Activated CD4-positive, alpha-beta T cell treated with anti-CD3 and anti-CD28 coated beads, Interleukin-2, amount 50 U/mL, for 48 hours (primary cell): ENCODE results near the gene SCIN.
"Not testable (repeated sequence)": the region's sequence is repeated elsewhere in the genome, so short reads cannot be mapped to it uniquely, and the experiment has no call there.

Source experiments
- DNase-seq, 2 experiments: peaks; one replicate each; pipeline ENCODE4 v3.0.0-alpha.2; 2020

SCIN gene

DNA sequence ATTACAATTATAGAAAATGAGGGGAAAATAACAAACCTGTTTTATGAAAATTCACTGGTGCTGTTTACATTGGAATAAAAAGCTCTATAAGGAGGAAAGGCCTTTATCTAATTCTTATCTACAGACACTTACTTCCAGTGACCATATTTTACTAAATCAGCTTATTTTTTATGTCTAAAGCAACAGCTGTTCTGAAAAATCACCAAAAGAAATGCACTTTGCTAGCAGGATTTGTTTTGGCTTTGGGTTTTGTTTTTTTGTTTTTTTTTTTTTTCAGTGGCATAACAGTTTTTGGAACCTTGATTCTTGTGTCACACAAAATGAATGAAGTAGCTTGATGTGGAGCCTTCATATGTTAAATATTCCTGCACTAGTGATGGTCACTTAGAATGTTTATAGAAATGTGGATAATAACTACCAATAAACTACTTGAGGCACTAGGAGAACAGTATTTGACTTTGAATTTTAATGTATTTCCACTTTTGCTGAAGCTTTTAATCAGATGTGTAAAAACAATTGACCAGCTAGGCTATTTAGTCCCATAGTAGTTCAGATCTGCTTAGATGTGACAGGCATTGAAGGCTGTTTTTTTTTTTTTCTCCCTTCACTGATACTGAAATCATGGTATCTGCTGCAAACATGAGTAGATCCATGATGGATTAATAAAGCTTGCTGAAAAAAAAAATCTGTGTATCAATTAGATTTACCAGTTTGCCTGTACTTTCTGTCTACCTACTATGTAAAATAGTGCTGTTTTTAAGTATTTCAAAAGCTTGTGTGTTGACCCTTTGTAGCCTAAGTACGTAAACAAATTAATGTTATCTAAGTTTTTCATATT is 119.7 kb downstream of the SCIN start:
- DNase-seq, result no peak

DNA sequence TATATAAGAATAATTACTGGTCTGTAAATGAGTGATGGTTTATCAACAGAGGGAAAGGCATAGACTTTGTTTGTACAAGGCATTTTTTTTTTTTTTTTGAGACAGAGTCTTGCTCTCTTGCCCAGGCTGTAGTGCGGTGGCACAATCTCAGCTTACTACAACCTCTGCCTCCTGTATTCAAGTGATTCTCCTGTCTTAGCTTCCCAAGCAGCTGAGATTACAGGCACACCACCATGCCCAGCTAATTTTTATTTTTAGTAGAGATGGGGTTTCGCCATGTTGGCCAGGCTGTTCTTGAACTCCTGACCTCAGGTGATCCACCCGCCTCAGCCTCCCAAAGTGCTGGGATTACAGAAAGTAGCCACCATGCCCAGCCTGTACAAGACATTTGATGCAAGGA is 120.9 kb downstream of the SCIN start:
- not testable (repeated sequence) for DNase-seq

DNA sequence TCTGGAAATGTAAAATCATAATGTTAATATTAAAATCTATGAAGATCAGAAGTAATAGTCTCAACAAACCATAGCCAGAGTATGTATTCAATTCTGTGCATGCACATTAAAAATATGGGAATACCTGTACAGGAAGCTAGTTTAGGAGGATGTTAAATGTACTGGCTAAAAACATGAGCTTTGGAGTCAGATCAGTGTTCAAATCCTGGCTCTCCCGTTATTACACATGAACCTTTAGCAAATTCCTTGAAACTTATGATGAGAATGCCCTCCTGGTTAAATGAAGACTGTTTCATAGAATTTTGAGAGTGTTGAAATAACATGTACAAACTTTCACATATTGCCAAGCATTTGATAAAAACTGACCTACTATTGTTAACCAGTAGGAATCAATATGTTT is 121.5 kb downstream of the SCIN start:
- DNase-seq, result no peak

DNA sequence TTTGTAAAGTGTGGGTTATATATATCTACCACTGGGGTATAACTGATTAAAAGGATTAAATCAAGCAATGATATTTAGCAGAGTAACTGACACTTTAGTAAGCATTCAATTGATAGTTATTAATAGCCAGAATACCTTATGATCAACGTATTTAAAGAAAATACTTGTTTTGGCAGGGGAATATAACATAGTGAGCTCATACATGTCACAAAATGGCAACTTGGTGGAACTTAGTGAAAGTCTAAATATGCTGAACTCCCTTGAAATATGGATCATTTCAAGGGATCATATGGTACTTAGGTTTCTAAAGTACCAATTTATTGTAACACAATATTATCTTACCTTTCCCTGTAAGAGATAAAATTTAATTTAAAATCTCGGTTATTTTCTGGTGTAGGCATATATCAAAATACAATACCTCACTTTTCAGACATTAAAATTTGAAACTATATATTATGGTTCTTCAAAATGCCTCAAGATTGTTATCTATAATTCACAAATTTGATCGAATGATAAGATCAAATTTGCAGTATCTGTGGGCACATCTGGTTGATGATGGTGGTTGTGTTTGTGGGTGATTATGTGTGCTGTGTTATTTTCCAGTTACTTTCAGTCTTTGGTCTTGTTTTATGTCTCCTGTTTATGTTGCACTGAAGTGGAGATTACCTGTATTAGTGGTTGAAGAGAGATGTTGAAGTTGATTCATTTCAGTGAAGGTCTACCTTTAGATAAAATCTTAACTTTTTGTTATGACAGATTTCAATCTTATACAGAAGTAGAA is 122.1 kb downstream of the SCIN start:
- DNase-seq, result no peak

DNA sequence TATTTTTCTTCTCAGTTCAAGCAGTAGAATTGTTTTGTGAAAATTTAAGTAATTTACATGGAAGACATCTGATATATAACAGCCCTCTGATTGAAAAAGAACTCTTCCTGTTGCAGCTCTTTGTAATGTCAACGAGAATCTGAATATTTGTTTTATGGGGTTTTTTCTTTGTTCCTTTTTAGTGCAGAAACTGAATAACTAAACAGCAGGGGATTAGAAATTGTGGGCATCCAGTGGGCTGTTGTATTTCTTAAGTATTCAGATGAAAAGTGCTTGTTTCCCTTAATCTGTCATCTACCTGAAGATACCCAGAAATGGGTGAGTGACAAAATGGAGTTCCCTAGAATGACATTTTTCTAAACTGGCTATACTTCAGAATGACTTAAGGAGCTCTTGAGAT is 124.3 kb downstream of the SCIN start:
- no peak for DNase-seq

DNA sequence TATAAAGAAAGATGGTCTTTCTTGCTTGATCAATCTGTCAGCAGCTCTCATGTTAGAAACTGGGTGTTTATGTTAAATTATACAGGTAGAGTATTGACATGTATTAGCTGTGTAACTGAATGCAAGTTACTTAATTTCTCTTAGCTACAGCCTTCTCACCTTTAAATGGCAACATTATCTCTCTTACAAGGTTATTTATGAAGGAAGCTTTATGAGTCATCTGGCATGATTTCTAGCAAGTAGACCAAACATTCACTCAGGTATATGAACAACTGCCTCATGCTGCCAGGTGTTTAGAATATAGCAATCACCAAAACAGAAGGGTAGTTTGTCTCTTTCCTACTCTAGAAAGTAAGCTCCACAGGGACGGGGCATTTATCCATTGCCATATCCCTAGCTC is 125.4 kb downstream of the SCIN start:
- DNase-seq, result no peak

DNA sequence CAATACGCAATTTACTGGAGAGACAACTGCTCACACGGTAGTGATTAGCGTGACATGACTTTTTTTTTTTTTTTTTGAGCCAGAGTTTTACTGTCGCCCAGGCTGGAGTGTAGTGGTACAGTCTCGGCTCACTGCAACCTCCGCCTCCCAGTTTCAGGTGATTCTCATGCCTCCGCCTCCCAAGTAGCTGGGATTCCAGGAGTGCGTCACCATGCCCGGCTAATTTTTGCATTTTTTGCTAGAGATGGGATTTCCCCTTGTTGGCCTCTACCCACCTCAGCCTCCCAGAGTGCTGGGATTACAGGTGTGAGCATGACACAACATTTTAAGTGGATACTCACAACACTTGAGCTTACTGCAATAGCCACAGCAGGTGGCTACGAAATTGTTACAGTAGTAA is 128.8 kb downstream of the SCIN start:
- no peak for DNase-seq

DNA sequence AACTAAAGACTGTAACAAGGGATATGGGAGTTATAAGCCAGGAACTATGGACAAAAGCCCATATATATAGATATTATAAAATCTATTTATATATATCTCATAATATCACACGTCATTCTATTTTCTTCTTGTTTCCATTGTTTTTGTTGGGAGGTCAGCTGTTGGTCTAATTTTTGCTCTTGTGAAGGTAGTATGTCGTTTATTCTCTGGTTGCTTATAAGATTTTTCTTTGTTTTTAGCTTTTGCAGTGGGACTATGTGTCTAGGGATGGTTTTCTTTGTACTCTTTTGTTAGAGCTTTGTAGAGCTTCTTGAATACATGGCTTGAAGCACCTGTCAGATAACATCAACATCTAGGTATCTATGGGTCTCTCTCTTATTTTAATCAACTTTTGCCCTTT is 130.9 kb downstream of the SCIN start:
- DNase-seq, result no peak

DNA sequence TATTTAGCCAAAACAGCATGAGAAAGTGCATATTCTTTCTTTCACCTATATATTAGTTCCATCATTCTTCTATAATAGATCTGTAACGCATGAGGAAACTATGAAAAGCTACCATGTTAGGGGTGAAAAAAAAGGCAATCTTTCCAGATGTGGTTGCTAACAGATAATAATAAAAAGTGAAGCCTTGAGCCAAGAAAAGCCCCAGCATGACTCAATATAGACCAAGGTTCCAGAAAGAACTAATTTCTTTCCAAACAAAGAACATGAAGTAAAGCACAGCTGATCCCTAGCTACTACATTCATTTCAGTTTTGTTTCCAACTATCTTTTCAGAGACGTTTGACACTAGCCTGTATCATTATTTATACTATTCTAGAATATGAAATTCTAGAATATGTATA is 133.4 kb downstream of the SCIN start:
- DNase-seq, result no peak

DNA sequence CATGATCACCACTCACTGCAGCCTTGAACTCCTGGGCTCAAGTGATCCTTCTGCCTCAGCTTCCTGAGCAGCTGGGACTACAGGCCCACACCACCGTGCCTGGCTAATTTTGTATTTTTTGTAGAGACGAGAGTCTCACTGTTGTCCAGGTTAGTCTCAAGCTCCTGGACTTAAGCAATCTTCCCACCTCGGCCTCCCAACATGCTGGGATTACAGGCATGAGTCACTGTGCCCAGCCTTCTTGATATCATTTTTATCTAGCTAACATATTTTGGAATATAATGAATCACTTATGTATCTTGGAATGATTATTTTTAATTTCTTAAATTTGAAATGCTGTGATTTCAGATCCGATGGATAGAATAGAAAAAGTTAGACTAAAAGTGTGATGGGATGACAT is 135.4 kb downstream of the SCIN start:
- DNase-seq, result no peak

DNA sequence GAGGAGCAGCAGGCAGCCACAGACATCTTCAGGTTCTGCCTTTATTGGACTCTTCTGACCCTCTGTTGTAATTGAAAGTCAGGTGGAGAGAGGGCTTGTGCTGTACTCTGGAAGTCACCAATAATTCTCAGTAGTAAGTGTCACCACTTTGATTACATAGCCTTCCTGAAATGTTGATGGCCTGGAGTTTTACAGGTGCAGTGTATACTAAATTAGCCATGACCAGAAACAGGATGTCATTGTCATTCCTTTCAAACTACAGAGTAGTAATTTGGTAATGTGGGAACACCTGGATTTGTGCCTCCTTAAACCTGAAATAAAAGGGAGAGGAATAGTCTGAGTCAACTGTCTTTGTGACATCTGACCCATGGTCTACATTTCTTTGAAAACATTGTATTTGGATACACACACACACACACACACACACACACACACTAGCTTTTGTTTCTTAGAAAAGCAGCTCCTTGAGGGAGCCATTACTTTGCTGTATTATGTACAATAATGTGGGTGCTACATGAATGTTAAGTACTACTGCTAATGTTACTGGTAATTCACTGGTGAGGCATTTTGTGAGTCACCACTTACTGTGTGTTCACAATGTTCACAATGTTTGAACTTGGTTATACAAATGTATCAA is 136.5 kb downstream of the SCIN start:
- DNase-seq, result no peak

DNA sequence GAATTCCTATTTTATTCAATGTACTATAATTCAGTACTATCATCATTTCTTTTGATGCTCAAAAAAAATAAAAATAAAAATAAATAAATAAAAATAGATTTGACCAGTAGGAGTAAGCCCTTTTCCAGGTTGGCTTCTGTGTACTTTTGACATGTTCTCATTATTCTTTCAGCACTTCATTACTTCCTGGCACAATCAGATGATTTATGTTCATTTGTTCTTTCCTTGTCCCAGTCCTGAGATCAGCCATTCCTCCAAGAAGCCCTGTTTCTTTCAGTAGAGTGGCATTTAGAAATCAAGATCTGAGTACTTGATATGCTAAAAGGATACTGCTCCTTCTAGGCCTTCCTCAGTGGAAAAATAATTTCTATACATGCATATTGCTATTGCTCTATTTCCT is 137.8 kb downstream of the SCIN start:
- no peak for DNase-seq
